Measurements from ENCODE around the gene MAP4K4. TPM values are rescaled to one million over a fixed set of nuclear protein-coding genes. Genes with fewer than 3 reads are reported as not detected.

MAP4K4 gene
- total and polyA plus RNA-seq, 2 of the 4 experiments (the other 2 are of a cell fraction) = 89.4 to 124 TPM

DNA sequence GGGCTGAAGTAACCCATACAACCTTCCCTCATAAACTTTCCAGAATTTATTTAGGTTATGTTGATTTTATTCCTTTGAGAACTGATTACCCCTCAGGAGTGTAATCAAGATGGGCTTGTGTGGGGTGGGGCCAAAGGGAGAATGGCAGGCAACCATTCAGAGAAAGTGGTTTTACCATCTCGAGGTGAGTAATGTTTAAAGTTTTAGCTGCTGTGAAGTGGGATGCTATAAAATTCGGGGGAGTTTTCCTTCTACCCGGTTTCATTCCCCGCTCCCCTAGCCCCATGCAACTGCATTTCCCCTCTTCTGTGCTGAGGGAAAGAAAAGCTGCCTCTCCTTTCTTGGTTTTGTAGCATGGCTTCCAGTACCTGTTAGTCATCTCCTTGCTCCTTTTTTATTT is 34.7 kb downstream of the MAP4K4 start:
- no peak overlapping the region for H3K4me3 ChIP-seq (ENCODE audit: insufficient read depth, low read depth, low read length)
- no peak overlapping the region for H3K23ac ChIP-seq (ENCODE audit: low read depth, low read length)
- no peaks in the 10 kb centered on the region for H3K9me3 ChIP-seq (ENCODE audit: control insufficient read depth, insufficient read depth, low read length)
- intact Hi-C loops (cut with micrococcal nuclease) = no loop called here
- H4K5ac ChIP-seq (ENCODE audit: low read depth, low read length) = no peak overlapping the region
- H2AK9ac ChIP-seq (replicated peaks; ENCODE audit: low read depth, low read length, poor library complexity) = no peak overlapping the region
- H3K9me1 ChIP-seq (ENCODE audit: insufficient read depth, low read length) = peaks cover 36% of the 10 kb centered on the region
- ChIA-PET POLR2A (ENCODE audit: unreplicated experiment) (interaction anchor here (0.5 kb wide), 1 partner anchor 34 kb away, joined by 5 read pairs; no protein-coding TSS in a partner anchor), CTCF (no interaction called here)
- in situ Hi-C loops (cut with MboI; ENCODE audit: low sequenced_read_pairs) = no loop called here
- no peak overlapping the region for H4K8ac ChIP-seq (ENCODE audit: low read depth in 2 of 2, low read length in 2 of 2)
- no peak overlapping the region for H3K9ac ChIP-seq (ENCODE audit: low read depth, low read length)
- H2AK5ac ChIP-seq (ENCODE audit: low read depth, low read length) = no peak overlapping the region
- no peak overlapping the region for H2BK15ac ChIP-seq (ENCODE audit: low read depth, low read length)
- no peak overlapping the region for H3K4me2 ChIP-seq (ENCODE audit: low read depth, low read length)
- H3K36me3 ChIP-seq (ENCODE audit: control insufficient read depth, insufficient read depth, low read length) = peaks cover 2% of the 10 kb centered on the region; the same call in 1 of the 2 replicates
- H2AFZ ChIP-seq (replicated peaks; ENCODE audit: low read length, poor library complexity) = no peak overlapping the region
- H2BK20ac ChIP-seq (ENCODE audit: low read depth, low read length) = no peak overlapping the region
- TF ChIP-seq, protein P1, sequence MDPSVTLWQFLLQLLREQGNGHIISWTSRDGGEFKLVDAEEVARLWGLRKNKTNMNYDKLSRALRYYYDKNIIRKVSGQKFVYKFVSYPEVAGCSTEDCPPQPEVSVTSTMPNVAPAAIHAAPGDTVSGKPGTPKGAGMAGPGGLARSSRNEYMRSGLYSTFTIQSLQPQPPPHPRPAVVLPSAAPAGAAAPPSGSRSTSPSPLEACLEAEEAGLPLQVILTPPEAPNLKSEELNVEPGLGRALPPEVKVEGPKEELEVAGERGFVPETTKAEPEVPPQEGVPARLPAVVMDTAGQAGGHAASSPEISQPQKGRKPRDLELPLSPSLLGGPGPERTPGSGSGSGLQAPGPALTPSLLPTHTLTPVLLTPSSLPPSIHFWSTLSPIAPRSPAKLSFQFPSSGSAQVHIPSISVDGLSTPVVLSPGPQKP (IDR thresholded peaks at IDR 0.05; ENCODE audit: borderline replicate concordance, low read depth, low read length) = no peak
- no peak for TF ChIP-seq RAD21 (IDR thresholded peaks at IDR 0.05; ENCODE audit: low read length)
- TF ChIP-seq BHLHE40 (IDR thresholded peaks at IDR 0.05; ENCODE audit: low read depth, low read length) = no peak
- TF ChIP-seq MAZ (IDR thresholded peaks at IDR 0.05; ENCODE audit: borderline replicate concordance, low read depth, low read length) = no peak
- no peak for TF ChIP-seq CHD1 (IDR thresholded peaks at IDR 0.05; ENCODE audit: low read depth, low read length)
- TF ChIP-seq NFE2L2 (IDR thresholded peaks at IDR 0.05; ENCODE audit: low read depth, low read length) = no peak
- TF ChIP-seq RFX5 (IDR thresholded peaks at IDR 0.05; ENCODE audit: low read depth, low read length) = no peak
- no peak for TF ChIP-seq RCOR1 (IDR thresholded peaks at IDR 0.05; ENCODE audit: insufficient replicate concordance, low read length)
- TF ChIP-seq SMC3 (IDR thresholded peaks at IDR 0.05; ENCODE audit: low read depth, low read length) = no peak
- TF ChIP-seq, protein P2, sequence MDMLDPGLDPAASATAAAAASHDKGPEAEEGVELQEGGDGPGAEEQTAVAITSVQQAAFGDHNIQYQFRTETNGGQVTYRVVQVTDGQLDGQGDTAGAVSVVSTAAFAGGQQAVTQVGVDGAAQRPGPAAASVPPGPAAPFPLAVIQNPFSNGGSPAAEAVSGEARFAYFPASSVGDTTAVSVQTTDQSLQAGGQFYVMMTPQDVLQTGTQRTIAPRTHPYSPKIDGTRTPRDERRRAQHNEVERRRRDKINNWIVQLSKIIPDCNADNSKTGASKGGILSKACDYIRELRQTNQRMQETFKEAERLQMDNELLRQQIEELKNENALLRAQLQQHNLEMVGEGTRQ (IDR thresholded peaks at IDR 0.05; ENCODE audit: low read depth, low read length) = no peak
- TF ChIP-seq MXI1 (IDR thresholded peaks at IDR 0.05; ENCODE audit: borderline replicate concordance, low read depth, low read length) = no peak
- no peak overlapping the region for H3K56ac ChIP-seq (ENCODE audit: extremely low read depth, insufficient read depth, low read length)
- H3K79me1 ChIP-seq (ENCODE audit: low read depth in 1 of 2, low read length in 2 of 2) = peaks cover 24 to 80% of the 10 kb centered on the region in 2 experiments
- no peak overlapping the region for H4K91ac ChIP-seq (ENCODE audit: insufficient read depth, low read depth, low read length)
- dilution Hi-C loops (cut with HindIII; ENCODE audit: low sequenced_read_pairs, unreplicated experiment) = no loop called here
- no peak for ATAC-seq (ENCODE audit: low read depth)
- H3K14ac ChIP-seq (replicated peaks; ENCODE audit: low read depth, low read length) = no peak overlapping the region
- no peak overlapping the region for H2BK5ac ChIP-seq (ENCODE audit: low read depth, low read length, poor library complexity, severe bottlenecking)
- H3K4ac ChIP-seq (ENCODE audit: low read depth, low read length) = no peak overlapping the region
- no CpG with 5 or more reads among the region's 4 CpGs for WGBS, 2 experiments (ENCODE audit: extremely low coverage in 2 of 2, insufficient read length in 1 of 2)
- no peak overlapping the region for H3K18ac ChIP-seq (ENCODE audit: low read depth, low read length)
- H3K4me1 ChIP-seq (ENCODE audit: control insufficient read depth, insufficient read depth, low read length) = peaks cover 27% of the 10 kb centered on the region
- H3K27ac ChIP-seq (ENCODE audit: insufficient read depth, low read length) = no peak overlapping the region
- no peak overlapping the region for H2BK120ac ChIP-seq (ENCODE audit: low read depth, low read length)
- peaks cover 94% of the 10 kb centered on the region for H4K20me1 ChIP-seq (ENCODE audit: insufficient read depth, low read length)
- DNase-seq = no peak
- H3K27me3 ChIP-seq (ENCODE audit: control insufficient read depth, insufficient read depth, low read length) = no peaks in the 10 kb centered on the region
- no TSS peak for BruUV-seq (replicated peaks)
